DMS114 treated with DMSO at 0.1 percent for 48 hours (cell line): ENCODE measurements around the gene CDH23.

ENCODE experiments used
- DNase-seq: peaks from one replicate; lab custom pipeline; 2025; ENCODE audit not compliant: unreplicated experiment; lab: John Stamatoyannopoulos, UW

CDH23 gene

DNA sequence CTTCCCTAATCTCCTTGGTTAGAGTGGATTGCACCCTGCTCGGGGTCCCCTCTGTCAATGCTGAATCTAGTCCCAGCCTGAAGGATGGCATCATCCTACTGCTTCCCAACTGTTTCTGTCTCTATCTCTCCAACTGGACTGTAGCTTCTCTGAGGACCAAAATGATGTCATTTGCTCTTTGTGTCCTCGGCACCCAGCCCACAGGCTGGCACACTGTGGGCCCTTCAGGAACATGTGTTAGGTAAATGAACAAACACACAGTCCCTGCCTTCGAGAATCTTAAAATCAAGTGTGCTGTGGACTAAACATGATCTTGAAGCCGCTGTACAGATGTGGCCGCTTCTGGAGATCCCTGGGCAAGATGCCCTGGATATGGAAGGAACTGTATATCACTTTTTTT, 5.0 kb upstream of the CDH23 start:
- no peak for DNase-seq

DNA sequence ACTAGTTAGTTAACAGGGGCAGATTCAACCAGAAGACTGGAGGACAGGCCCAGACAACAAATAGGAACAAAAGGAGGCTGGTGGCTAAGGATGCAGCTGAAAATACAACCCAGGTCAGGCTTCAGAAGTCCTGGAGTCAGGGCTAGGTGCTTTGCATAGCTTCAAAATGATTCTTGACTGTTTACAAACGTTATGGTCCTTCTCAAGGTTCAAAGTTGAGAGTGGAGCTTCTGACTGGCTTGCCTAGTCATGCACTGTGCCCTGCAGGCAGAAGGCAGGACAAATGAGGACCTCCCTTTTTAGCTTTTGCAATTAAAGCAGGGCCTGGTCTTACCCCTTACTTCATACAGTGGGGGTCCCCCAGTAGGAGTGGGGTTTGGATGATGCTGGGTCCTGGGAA, 4.4 kb upstream of the CDH23 start:
- no peak for DNase-seq

DNA sequence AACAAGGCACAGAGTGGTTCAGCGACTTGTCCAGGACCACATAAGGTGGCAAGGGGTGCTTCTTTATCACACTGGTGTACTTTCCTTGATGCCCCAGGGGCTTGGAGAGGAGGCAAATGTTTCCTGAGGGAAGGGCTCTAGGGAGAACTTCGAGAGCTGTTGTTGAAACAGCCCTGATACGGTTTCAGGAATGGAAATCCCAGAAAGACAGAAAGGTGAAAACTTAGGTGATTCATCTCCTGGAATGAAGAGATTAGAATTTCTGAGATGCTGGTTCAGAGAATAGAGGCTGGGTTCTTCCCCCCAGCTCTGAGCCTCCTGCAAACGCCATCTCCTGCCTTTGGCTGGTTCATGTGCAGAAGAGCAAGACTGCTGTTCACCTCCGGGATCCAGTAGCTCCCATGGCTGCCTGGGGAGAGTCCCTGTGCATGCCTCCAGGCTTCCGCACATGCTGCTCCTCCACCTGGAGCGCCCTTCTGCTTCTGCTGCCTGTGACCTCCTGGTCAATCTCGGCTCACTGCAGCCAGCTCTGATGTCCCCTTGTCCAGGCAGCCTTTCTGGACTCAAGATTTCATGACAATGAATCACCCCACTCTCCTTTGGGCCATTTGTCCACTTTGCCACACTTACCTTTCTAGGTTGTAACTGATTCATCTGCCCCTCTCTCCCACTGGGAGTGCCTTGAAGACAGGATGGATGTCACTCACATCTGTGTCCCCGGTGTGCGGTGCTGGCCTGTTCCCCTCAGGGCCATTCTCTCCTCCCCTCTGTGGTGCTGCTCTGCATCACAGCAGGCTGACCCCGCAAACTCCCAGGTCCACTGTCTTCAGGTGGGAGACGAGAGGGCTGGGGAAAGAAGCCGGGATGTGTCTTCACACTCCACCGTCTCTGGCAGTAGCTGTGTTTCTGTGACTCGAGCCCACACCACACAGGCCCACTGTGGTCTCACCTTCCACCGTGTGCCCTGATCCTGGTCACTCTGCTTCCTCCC, 3.6 kb upstream of the CDH23 start:
- DNase-seq = no peak

DNA sequence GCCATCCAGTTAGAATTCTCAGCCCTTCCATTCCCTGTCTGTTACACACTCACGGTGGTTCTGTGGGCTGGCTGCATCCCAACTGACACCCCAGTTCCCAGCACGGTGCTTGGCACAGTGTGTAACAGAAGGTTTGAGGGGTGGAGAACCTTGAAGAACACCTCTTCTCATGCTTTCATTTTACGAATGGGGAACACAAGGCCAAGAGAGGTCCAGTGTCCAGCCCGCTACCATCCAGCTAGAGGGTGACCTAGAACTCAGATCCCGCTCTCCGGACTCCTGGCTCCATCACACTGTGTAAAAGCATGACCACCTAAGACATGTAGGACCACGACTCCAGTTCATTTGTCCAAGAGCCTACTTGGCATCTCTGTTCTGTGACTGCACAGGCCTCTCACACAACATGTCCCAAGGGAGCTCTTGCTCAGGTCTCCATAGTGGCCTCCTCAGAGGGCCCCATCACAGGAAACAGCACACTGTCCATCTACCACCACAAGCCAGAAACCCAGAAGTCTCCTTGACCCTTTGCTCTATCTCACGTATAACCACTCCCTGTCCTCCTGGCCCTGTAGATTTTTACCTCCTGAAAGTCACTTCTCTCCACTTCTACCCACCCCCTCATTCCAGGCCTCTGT, 2.8 kb upstream of the CDH23 start:
- no peak for DNase-seq

DNA sequence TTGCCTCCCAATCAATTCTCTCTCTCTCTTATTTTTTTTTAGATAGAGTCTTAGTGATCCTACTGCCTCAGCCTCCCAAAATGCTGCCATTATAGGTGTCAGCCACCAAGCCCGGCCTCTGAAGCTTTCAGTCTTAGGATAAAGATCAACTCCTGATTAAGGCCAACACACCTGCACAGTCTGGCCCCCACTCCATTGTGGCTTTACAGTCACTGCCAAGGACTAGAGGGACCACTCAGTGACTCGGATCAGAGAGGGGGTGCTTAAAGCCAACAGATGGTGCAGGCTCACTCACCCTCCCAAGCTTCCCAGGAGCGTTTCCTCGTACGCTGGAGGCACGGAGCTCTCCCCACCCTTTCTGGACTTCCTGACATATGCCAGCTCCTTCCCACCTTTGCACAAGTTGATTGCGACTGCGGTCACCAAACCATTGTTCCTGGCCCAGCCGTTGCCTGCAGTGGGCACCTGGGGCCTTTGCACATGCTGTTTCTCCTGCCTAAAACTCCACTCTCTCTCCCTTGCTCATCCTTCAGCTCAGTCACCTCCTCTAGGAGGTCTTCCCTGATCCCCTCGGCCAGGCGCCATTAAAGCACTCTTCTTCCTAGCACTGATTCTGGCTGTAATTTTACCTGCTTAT, 1.7 kb upstream of the CDH23 start:
- no peak for DNase-seq

DNA sequence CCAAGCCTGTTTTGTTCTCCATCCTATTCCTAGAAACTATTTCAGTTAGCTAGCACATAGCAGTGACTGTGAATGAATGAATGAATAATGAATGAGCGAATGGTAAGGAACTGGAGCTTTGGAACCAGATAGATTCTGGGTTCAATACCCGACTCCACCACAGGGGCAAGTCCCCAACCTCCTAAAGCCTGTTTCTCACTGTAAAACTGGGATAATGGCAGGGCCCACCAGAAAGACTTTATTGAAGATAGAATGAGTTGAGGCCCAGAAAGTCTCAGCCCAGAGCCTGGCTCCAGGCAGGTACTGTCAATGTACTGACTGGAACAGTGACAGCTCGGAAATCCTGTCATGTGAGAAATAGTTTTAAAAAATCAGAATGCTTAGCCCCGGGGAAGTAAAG, 1.1 kb upstream of the CDH23 start:
- no peak for DNase-seq

DNA sequence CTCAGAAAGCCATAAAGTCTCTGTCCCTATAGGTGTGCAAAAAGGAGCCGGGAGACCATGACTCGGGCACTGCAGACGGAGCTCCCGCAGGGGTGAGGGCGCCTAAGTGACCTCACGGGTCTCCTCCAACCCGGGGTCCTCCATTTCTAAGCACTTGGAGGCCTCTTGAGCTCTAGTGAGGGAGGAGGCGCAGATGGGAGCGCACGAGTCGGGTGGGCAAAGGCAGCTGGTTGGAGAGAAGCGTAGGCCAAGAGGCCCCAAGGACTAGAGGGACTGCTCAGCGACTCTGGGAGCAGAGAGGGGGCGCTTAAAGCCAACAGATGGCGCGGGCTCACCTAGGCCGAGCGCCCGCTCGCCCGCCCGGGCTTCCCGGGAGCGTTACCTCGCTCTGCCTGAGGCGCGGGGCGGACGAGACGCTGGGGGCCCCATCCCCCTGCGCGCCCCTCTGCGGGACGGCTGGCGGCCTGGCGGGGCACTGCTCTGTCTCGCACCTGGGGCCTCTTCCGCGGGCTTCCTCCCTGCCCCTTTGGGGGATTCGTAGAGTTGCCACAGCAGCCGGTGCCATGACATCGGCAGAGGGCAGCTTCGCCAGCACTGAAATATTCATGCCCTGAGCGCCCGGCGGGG, 523 bp upstream of the CDH23 start:
- peak; percentile 65 for DNase-seq

DNA sequence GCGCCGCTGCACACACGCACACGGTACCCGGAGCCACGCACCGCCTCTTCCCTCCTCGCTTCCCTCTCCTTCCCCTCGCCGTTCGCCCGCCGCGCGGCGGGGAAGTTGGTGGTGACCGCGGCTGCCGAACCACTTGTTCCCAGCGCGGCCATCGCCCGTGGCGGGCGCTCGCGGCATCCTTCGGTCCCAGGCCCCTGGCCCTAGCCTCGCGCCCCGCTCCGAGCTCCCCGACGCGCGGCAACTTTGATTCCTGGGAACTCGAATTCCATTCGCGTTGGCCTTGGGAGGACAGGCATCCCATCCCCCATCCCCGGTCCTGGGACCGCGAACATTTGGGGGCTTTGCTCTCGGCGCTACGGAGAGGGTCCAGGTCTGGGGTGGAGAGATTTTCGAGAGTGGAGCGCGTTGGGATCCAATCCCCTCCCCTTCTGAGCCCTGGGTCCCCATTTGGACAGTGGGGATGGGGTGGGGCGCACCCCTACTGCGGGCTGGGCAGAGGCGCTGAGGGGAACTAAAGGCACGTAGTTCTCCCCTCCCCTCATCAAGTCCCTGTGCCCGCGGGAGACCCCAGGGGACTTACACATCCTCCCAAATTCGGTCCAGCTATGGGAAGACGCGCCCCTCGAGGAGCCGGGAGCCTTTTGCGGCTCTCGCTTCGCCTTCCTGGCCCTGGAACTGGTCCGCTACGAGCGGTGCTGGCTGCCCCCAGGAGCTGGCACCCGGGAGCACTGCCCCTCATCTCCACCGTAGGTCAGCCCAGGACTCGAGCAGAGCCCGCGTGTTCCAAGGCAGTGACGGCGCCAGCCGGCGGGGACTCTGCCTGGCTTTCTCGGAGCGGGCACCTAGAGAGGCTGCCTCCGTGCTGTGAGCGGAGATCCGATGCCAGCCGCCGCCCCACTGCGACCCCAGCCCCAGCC, 834 bp downstream of the CDH23 start:
- DNase-seq = no peak

DNA sequence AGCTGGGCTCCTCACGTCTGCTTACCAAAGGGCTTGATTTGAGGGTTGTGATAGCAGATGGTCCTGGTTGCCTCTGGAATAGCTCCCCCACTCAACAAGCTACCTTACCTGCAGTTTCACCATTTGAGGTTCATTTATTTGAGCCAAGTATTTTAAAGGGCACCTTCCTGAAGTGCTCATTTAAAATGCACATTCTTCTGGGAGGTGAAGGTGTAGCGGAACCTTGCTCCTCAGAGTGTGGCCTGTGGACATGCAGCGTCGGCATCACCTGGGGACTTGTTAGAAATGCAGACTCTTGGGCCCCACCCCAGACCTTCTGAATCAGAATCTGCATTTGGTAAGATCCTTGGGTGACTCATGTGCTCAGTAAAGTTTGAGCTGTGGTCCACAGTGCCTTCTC, 2.3 kb downstream of the CDH23 start:
- no peak for DNase-seq

DNA sequence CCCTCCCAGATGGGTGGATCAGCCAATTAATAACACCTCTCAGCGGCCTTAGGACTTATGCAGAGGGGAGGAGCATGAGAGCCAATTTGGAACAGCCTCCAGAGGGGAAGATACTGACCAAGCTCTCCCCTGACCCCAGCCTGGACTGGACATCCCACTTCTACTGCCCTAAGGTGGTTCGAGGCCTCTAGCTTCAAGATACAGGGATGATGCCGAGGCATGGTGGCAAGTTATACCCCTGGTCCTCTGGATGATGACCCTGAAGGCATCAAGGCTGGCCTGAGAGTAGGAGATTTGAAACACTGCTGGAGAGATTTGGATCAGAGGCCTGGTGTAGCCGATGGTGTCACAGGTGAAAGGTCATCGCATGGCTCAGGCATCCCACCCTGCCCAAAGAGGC, 3.2 kb downstream of the CDH23 start:
- DNase-seq = no peak

DNA sequence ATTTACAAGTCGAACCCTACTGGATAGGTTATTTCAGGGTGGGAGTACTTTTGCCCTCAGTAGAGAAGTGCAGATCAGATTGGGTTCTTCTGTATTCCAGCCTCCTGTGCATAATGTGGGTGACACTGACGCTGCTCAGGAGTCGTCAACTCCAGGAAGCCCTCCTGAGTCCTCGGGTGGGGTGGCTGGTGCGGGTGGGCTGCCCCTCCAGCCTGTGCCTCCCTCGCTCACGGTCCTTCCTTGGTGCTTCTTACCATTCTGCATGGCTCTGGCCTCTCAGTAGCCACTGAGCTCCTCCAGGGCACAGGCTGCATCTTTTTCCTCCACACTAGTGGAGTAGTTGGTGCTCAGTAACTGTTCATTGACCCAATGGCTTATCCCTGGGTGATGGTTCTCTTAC, 4.3 kb downstream of the CDH23 start:
- DNase-seq = no peak

DNA sequence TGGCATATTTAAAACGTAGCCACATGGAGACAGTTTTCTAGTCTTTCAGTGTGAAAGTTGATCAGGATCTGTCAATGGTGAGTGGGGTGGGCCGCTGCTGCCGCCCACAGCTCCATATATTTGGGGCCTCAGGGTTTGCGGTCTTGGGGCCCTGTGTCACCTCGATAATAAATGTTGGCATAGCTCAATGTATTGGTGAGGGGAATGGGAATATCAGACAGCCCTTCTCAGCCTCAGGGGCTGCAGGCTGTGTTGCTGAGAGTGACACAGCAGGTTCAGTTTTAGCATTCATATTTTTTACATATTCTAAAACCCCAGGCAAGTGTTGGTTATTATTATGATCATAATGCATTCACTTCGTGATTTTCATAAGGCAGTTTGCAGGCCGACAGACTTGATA, 5.3 kb downstream of the CDH23 start:
- DNase-seq = no peak

DNA sequence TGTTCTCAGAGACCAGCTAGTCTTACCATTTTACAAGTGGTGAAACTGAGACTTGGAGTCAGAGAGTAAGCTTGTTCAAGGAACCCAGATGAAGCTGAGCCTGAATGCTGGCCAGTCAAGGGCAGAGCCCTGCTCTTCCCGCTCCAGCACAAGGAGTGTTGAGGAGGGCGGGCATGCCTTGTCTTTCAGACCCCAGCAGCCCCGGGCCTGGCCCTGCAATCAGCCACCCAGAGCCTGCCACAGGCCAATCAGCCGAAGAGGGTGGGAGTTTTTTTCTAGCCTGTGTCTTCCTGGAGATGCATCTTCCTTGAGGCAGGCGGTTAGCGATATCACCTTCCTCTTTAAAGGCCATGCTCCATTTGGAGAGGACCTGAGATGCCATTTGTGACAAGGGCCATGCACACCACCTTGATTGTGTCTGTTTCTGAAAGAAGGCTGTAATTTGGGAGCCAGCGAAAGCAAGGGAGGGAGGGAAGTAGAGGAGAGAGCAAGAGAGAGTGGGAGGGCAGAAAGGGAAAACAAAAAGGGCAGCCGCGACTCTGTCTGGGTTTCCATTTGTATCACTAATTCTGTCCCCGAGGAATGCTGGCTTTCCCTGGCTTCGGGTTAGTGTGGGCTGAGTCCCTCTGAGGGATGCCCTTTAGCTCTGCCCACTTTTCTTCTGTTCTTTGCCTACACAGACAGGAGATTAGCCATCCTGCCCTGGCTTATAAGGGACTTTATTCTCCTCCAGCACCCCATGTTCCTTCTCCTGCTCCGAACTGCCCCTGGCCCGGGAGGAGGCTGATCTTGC, 8.0 kb downstream of the CDH23 start:
- DNase-seq = no peak

DNA sequence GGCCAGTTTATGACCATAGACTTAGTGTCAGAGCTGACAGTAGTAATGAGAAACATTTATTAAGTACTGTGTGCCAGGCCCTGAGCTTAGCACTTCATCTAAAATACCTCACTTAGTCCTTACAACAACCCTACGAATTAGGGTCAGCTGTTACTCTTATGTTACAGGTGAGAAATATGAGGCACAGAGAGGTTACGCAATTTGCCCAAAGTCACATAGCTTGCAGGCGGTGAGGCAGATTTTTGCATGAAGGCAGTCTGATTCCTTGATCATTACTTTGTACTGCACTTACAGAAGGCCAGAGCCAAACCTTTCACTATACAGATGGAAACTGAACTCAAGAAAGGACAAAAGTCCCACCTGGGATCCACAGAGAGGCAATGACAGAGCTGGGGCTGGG, 10.2 kb downstream of the CDH23 start:
- DNase-seq = no peak

DNA sequence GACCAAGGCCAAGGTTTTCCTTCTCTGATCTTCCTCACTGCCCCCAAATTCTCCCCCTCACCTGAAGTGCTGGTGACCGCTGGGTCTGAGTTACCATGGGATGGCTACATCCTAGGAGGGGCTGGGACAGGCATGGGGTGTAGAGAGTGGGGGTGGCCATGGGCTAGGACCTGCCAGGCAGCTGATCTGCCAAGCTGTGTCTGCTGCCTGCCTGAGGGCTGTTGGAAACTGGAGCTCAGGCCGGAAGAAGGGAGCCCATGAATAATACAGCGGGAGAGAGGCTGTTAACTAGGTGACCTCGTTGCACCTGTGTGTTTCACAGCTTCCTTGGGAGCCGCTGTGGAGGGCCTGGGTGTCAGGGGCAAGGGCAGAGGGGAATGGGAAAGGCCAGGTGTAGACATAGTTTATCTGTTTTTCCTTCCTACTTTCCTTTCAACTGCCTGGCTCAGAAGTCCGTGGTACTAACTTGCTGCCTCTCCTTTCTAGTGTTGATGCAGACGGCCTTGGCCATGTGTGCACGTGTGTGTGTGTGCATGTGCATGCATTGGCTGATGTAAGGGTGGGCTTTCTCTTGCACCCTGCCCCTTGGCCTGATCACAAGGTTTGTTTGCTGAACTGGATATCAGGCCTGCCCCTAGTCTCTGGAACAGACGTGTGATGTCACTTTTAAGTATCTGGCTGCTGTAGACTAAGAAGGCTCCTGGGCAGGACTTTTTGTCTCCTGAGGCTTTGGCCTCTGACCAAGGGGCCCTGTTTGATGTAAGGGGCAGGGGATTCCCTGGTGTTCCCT, 11.9 kb downstream of the CDH23 start:
- no peak for DNase-seq

DNA sequence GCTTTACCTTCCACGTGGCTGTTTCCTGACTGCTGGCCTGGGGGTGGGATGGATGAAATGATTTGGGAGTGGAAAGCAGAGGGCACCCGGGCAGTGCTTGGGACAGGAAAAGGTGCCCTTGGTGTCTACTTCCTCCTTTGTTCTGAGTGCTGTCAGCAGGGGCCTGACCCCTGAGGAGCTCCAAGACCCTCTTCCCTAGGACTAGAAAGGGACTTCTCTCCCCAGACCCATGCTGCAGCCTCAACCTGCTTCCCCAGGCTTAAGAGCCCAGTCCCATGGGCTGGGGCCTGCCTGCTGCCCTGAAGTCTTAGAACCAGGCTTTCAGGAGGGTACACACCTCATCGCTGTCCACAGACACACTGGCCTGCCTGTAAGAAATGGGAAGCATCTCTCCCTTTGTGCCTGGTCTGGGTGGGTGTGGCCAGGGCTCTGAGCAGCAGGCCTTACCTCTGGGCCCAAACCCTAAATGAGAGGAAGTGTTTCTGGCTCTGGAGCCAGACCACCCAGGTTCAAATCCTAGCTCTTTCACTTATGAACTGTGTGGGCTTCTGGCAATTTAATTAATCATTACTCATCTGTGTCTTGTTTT, 12.9 kb downstream of the CDH23 start:
- DNase-seq = no peak

DNA sequence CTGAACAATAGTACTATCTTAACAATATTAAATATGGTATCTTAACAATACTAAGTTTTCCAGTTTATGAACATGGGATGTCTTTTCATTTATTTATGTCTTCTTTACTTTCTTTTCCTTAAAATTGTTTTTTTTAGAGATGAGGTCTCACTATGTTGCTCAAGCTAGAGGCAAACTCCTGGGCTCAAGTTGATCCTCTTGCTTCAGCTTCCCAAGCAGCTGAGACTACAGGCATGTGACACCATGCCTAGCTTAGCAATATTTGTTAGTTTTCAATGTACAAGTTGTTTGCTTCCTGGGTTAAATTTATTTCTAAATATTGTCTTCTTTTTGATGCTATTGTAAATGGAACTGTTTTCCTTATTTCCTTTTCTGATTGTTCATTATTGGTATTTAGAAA, 16.9 kb downstream of the CDH23 start:
- no peak for DNase-seq

DNA sequence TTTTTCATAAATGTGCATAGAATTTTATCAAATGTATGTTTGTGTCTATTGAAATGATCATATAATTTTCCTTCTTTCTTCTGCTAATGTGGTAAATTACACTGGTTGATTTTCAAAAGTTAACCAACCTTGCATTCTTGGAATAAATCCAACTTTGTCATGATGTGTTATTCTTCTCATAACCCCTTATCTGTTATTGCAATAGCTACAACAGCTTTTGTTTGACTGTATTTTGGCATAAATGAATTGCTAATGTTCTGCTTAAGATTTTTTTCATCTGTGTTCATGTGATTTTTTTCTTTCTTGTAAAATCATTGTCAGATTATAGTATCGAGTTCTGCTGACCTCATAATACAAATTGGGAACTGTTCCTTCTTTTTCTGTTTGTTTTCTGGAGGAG, 17.6 kb downstream of the CDH23 start:
- no peak for DNase-seq
